Dermis microvascular lymphatic vessel endothelial cell (primary cell): ENCODE results near the gene XPC. TPM values are rescaled to one million over a fixed set of nuclear protein-coding genes. Genes with fewer than 3 reads are reported as not detected.
"Not testable (repeated sequence)": the region's sequence is repeated elsewhere in the genome, so short reads cannot be mapped to it uniquely, and the experiment has no call there.

Source experiments
- DNase-seq, 2 donors: peaks; one replicate each; pipeline versions ENCODE4 v3.0.0 to v3.0.0-alpha.2; 2010; ENCODE audit warnings: low read depth in 2 of 2
- total RNA-seq: library from RNA; depleted of rRNA; stranded (reverse); fragments of >200 nt; gene quantifications from 2 replicates; pipeline ENCODE4 v1.2.1, GENCODE V29; 2014

The XPC gene
- total RNA-seq = 29.1 and 31.7 TPM in 2 replicates

DNA sequence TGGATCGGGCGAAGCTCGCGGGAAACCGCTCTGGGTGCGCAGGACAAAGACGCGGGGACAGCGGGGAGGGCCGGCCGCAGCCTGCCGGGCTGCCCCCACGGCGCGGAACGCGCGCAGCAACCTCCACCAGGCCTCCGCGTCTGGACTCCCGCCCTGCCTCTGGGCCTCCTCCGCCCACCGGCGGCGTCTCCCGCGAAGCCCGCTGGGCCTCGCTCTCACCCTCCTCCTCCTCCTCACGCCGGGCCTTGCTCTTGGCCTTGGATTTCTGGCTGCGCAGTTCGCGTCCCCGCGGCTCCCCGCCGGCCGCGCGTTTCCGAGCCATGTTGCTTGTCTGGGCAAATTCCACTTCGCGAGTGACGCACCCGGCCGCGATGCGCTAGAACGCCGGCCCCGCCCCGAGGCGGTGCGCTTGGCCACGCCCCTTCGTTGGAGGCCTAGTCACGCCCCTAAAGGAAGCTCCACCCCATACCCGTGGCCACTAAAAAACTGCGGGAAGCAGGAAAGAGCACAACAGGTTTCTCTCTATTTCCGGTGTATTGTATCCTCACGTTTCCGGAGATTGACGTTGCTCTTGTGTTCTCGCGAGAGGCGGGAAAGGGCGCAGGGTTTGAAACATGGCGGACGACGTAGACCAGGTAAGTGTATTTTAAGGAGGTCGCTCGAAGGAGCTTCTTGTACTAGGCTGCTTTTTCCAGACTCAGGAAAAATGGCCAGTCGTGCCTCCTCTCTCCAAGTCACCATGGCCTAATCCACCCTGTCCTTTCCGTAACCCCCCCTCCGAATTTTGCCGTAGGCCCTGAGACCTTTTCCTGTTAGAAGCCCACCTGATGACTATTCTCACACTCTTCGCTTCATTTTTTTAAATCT lies at the start of gene XPC, which contains the start of gene LSM3:
TSS of gene XPC (minus strand) at position 355 of the 867 bp plus-strand sequence. CDS start at position 322, 33 bp downstream.
TSS of gene LSM3 (plus strand) at position 571 of the 867 bp plus-strand sequence. CDS start at position 615, 44 bp downstream.
- peak; percentile 99 for DNase-seq

DNA sequence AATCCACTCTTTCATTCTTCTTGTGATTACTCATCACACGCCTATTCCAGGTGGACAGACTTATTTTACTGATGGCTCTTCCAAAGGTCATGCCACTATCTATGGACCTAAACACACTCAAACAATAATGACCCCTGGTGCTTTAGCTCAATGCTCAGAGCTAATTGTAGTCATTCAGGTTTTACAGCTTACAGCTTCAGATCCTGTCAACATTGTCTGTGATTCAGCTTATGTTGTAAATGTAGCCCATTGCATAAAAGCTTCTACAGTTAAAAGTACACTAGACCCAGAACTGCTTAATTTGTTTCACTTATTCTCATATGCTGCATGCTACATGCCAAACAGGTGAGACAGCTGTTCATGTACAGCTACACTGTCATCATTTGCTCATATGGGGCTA lies 49.5 kb upstream of the XPC start:
- no peak for DNase-seq

DNA sequence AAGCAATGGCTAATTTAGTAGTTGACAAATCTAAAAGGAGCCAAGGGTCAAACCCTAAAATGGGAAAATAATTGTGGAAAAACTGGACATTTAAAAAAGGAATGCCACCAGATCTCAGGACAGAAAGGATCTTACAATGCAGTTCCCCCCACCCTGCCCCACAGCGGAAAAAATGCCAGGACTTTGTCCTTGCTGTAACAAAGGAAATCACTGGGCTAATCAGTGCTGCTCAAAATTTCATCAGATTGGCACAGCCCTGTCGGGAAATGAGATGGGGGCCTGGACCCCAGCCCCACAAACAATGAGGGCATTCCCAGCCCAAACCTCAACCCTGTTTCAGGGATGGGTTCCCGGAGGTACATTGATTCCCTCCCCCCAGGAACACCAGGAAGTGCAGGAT lies 48.0 kb upstream of the XPC start:
- DNase-seq = not testable (repeated sequence)

DNA sequence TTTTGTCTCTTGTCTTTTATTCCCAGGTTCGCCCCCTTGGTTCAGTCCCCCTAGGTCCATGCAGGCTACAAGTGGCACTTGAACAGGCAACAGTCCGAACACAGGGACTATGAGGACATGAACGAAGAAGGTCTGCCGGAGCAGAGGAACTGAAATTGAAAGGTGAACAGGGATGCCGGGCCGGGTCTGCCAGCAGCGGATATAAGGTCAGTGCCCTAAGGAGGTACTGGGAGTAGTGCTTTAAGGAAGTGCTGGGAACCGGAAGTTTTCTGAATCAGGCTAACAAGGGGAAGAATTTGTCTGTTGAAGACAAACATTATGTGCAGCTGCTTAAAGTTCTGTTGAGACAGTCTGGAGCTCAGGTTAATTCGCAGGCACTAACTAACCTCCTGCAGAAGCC lies 47.0 kb upstream of the XPC start:
- no peak for DNase-seq

GRCh38 chr3:14224895-14225294 lies 46.5 kb upstream of the XPC start:
- no peak for DNase-seq

DNA sequence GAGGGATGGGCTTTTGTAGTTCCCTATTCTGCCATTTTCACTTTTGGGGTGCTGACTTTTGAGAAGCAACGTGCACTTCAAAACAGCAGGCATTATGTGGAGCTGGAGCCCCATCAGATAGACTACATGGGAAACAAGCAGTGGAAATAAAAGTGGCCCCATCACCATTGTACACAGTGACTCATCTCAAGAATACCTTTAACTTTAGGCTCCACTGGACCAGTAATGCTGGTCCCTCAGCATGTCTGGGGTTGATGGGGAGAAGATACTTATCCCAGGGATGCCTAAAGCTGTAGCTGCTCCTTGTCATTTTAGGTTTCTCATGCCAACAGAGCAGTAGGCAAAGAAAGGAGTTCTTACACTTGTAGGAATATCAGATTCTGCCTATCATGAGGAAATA lies 45.2 kb upstream of the XPC start:
- DNase-seq = no peak

- no peak for DNase-seq
These were observed 44.6 kb upstream of the XPC start for GRCh38 chr3:14222900-14223594.

GRCh38 chr3:14222457-14222856 lies 44.1 kb upstream of the XPC start:
- no peak for DNase-seq

DNA sequence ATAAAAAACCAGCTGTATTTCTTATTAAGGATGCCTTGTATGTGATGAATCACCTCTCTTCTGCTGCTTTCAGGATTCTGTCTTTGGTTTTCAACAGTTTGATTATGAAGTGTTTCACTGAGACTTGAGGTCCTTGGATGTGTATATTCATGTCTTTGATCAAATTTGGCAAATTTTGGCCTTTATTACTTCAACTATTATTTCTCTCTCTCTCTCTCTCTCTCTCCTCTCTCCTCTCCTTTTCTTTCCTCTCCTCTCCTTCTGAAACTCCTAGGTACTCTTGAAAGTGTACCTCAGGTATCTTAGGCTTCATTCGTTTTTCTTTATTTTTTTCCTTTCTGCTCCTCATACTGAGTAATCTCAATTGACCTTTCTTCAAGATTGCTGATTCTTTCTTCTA lies 43.5 kb upstream of the XPC start:
- no peak for DNase-seq

GRCh38 chr3:14220933-14221332 lies 42.5 kb upstream of the XPC start:
- no peak for DNase-seq

- no peak for DNase-seq
These were observed 40.0 kb upstream of the XPC start for GRCh38 chr3:14218355-14218754.

DNA sequence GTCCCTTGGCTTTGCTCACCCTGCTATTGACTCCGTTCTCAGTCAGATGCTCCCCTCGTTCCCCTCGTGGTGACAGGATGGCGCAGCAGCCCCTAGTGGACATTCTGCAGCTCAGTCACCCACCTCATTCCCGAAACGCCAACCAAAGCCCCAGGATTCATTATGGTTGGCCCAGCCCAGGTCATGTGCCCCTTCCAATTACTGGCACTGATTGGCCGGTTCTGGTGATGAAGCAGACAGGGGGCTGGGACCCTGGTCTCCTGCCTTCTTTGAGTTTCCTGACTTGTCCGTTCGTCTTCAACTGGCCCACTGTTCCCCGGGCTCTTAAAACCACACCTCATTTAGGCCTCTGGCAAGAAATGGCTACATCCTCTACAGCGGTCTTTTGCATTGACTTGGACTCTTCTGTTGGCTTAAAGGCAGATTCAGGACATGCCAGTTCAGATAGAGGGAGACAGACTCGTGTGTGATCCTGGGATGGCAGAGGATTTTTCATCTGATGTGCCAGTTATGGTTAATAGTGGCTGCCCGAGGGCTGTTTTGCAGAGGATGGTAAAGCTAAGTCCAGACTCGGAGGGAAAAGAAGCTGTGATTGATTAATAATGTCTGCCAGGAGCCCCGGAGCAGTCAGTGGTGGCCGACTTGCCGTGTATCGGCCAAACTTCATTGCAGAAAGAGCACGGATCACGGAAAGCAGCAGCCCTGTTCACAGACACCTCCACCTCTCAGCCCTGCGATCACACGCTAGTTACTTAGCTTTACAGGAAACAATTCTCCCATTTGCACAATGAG lies 38.1 kb upstream of the XPC start:
- DNase-seq = peak; percentile 54 to 85

DNA sequence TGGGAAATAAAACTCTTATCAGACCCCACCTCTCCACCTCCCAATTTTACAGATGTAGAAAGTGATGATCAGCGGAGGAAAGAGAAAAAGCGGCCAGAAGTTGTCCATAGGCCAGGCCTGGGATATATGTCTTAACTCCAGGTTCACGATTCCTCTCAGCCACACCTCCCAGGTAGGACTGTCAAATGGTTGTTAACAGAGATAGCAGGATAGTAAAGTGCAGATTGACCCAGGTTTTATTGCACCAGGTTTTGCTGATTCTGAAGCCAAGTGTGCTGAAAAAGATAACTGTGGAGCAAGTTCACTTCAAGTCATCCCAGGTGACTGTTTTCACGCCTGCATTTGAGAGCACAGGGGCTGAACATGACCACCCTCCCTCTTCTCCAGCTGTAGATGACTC lies 36.4 kb upstream of the XPC start:
- DNase-seq = no peak

DNA sequence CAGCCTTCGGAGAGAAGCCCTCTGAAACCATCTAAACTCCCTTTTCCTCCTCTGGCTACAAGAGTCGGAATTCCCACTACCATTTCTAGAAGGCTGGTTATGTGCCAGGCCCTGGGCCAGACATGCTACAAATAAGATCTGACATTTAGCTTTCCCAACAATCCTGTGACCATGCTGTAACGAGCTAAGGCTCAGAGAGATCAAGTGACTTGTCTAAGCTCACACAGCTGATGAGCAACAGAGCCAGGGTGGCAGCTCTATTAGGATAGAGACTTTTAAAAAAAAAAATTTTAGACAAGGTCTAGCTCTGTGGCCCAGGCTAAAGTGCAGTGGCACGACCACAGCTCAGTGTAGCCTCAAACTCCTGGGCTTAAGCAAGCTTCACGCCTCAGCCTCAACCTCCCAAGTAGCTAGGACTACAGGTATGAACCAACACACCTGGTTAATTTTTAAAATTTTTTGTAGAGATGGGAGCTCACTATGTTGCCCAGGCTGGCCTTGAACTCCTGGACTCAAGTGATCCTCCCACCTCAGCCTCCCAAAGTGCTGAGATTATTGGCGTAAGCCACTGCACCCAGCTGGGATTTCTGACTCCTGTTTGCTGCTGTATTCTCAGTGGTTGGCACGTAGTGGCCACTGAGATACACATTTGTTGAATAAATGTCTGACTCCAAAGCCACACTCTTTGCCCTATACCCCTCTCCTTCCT lies 34.8 kb upstream of the XPC start:
- no peak for DNase-seq

GRCh38 chr3:14212032-14212431 lies 33.6 kb upstream of the XPC start:
- no peak for DNase-seq

- no peak for DNase-seq
These were observed 33.2 kb upstream of the XPC start for GRCh38 chr3:14211621-14212020.

GRCh38 chr3:14210843-14211594 lies 32.6 kb upstream of the XPC start:
- no peak for DNase-seq

GRCh38 chr3:14210290-14210688 lies 31.9 kb upstream of the XPC start:
- no peak for DNase-seq

DNA sequence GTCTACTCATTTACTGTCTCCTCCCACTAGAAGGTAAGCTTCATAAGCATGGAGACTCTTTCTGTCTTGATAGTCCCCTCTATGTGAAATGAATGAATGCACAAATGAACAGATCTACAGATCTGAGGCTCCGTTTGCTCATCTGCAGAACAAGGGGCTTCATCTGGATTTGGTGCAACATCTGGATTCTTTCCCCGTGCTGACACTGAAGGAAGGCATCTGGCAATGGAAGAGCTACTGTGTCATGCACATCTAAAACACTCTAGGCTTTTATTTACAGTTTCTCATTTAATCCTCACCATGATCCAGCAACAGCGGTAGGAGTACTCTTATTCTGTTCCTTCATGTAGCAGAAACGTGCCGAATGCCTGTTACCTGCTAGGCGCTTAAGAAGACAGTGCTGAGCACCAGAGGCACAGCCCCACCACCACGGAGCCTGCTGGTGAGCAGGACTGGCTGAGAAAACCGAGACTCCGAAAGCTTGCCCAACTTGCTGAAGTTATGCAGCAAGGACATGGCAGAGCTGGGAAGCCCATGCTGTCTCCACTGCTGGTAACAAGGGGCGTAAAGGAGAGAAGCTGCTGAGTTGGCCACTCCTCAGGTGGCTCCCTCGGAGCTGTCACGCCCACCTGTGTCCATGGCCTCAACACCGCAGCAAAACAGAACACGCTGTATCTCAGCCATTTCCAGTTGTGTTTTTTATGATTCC lies 31.3 kb upstream of the XPC start:
- DNase-seq = no peak

- no peak for DNase-seq
These were observed 30.6 kb upstream of the XPC start for GRCh38 chr3:14208977-14209394.
